HEK293 (cell line): ENCODE data around the gene FXYD4.

Experiments
- AEBP2 ChIP-seq: fragments of 450-650 bp; formaldehyde crosslinking; IDR thresholded peaks from 2 replicates; pipeline ENCODE4 v1.5.1; 2016; ENCODE audit warnings: missing biosample characterization, missing genetic modification characterization, borderline replicate concordance
- EGR2 ChIP-seq: fragments of 450-650 bp; formaldehyde crosslinking; IDR thresholded peaks from 2 replicates; pipeline ENCODE4 v1.5.1; 2016; ENCODE audit warnings: low read depth, missing biosample characterization, missing genetic modification characterization
- GFI1B ChIP-seq: fragments of 450-650 bp; formaldehyde crosslinking; IDR thresholded peaks from 2 replicates; pipeline ENCODE4 v1.5.1; 2016; ENCODE audit warnings: missing biosample characterization, missing genetic modification characterization
- GLI4 ChIP-seq: fragments of 450-650 bp; formaldehyde crosslinking; IDR thresholded peaks from 2 replicates; pipeline ENCODE4 v1.5.1; 2016; ENCODE audit warnings: missing biosample characterization, missing genetic modification characterization
- GLIS2 ChIP-seq: fragments of 450-650 bp; formaldehyde crosslinking; IDR thresholded peaks from 2 replicates; pipeline ENCODE4 v1.5.1; 2016; ENCODE audit warnings: missing biosample characterization, missing genetic modification characterization
- KLF9 ChIP-seq: fragments of 450-650 bp; formaldehyde crosslinking; IDR thresholded peaks from 2 replicates; pipeline ENCODE4 v1.5.1; 2016; ENCODE audit warnings: missing biosample characterization, missing genetic modification characterization, low read depth
- PRDM10 ChIP-seq: fragments of 450-650 bp; formaldehyde crosslinking; IDR thresholded peaks from 2 replicates; pipeline ENCODE4 v1.5.1; 2016; ENCODE audit warnings: missing biosample characterization, missing genetic modification characterization
- SCRT1 ChIP-seq: fragments of 450-650 bp; formaldehyde crosslinking; IDR thresholded peaks from 2 replicates; pipeline ENCODE4 v1.5.1; 2016; ENCODE audit warnings: missing biosample characterization, missing genetic modification characterization, borderline replicate concordance
- SCRT2 ChIP-seq: fragments of 450-650 bp; formaldehyde crosslinking; IDR thresholded peaks from 2 replicates; pipeline ENCODE4 v1.5.1; 2016; ENCODE audit warnings: missing biosample characterization, missing genetic modification characterization
- SETDB1 ChIP-seq: IDR thresholded peaks from one replicate; pipeline ENCODE4 v1.6.1; 2017; ENCODE audit warnings: mild to moderate bottlenecking, low read length, moderate library complexity, mixed read lengths; ENCODE audit not compliant: insufficient read length
- SP7 ChIP-seq: fragments of 450-650 bp; formaldehyde crosslinking; IDR thresholded peaks from 2 replicates; pipeline ENCODE4 v1.5.1; 2016; ENCODE audit warnings: missing biosample characterization, missing genetic modification characterization
- TRIM28 ChIP-seq: IDR thresholded peaks from 2 replicates; pipeline ENCODE4 v1.6.1; 2011; ENCODE audit warnings: low read length, control low read depth, borderline replicate concordance
- WT1 ChIP-seq: fragments of 450-650 bp; formaldehyde crosslinking; IDR thresholded peaks from 2 replicates; pipeline ENCODE4 v1.5.1; 2016; ENCODE audit warnings: missing biosample characterization, missing genetic modification characterization
- ZBTB17 ChIP-seq: fragments of 450-650 bp; formaldehyde crosslinking; IDR thresholded peaks from 2 replicates; pipeline ENCODE4 v1.5.1; 2016; ENCODE audit warnings: missing biosample characterization, missing genetic modification characterization
- ZBTB21 ChIP-seq: fragments of 450-650 bp; formaldehyde crosslinking; IDR thresholded peaks from 2 replicates; pipeline ENCODE4 v1.5.1; 2017; ENCODE audit warnings: missing biosample characterization, missing genetic modification characterization
- ZBTB49 ChIP-seq: fragments of 450-650 bp; formaldehyde crosslinking; IDR thresholded peaks from 2 replicates; pipeline ENCODE4 v1.5.1; 2016; ENCODE audit warnings: missing biosample characterization, missing genetic modification characterization, low read depth
- ZEB2 ChIP-seq: fragments of 450-650 bp; formaldehyde crosslinking; IDR thresholded peaks from 2 replicates; pipeline ENCODE4 v1.5.1; 2016; ENCODE audit warnings: missing biosample characterization, missing genetic modification characterization
- ZIC2 ChIP-seq: fragments of 450-650 bp; formaldehyde crosslinking; IDR thresholded peaks from 2 replicates; pipeline ENCODE4 v1.5.1; 2016; ENCODE audit warnings: missing biosample characterization, missing genetic modification characterization
- ZNF112 ChIP-seq: fragments of 450-650 bp; formaldehyde crosslinking; IDR thresholded peaks from 2 replicates; pipeline ENCODE4 v1.5.0; 2017; ENCODE audit warnings: missing biosample characterization, missing genetic modification characterization
- ZNF138 ChIP-seq: fragments of 450-650 bp; formaldehyde crosslinking; IDR thresholded peaks from 2 replicates; pipeline ENCODE4 v1.5.1; 2016; ENCODE audit warnings: missing biosample characterization, missing genetic modification characterization, borderline replicate concordance
- ZNF140 ChIP-seq: fragments of 450-650 bp; formaldehyde crosslinking; IDR thresholded peaks from 2 replicates; pipeline ENCODE4 v1.5.1; 2016; ENCODE audit warnings: missing biosample characterization, missing genetic modification characterization
- ZNF174 ChIP-seq: fragments of 450-650 bp; formaldehyde crosslinking; IDR thresholded peaks from 2 replicates; pipeline ENCODE4 v1.5.0; 2017; ENCODE audit warnings: missing biosample characterization, mild to moderate bottlenecking, missing genetic modification characterization
- ZNF23 ChIP-seq: fragments of 450-650 bp; formaldehyde crosslinking; IDR thresholded peaks from 2 replicates; pipeline ENCODE4 v1.5.1; 2016; ENCODE audit warnings: missing biosample characterization, missing genetic modification characterization, borderline replicate concordance
- ZNF24 ChIP-seq: fragments of 450-650 bp; formaldehyde crosslinking; IDR thresholded peaks from 2 replicates; pipeline ENCODE4 v1.5.1; 2016; ENCODE audit warnings: missing biosample characterization, missing genetic modification characterization
- ZNF341 ChIP-seq: fragments of 450-650 bp; formaldehyde crosslinking; IDR thresholded peaks from 2 replicates; pipeline ENCODE4; 2016; ENCODE audit warnings: low read depth, missing biosample characterization, missing genetic modification characterization
- ZNF354C ChIP-seq: fragments of 450-650 bp; formaldehyde crosslinking; IDR thresholded peaks from 2 replicates; pipeline ENCODE4 v1.5.1; 2016; ENCODE audit warnings: missing biosample characterization, missing genetic modification characterization, low read depth, borderline replicate concordance
- ZNF423 ChIP-seq: fragments of 450-650 bp; formaldehyde crosslinking; IDR thresholded peaks from 2 replicates; pipeline ENCODE4 v1.5.1; 2016; ENCODE audit warnings: missing biosample characterization, missing genetic modification characterization
- ZNF449 ChIP-seq: fragments of 450-650 bp; formaldehyde crosslinking; IDR thresholded peaks from 2 replicates; pipeline ENCODE4 v1.5.1; 2017; ENCODE audit warnings: missing biosample characterization, mild to moderate bottlenecking, missing genetic modification characterization, moderate library complexity
- ZNF654 ChIP-seq: fragments of 450-650 bp; formaldehyde crosslinking; IDR thresholded peaks from 2 replicates; pipeline ENCODE4 v1.5.1; 2016; ENCODE audit warnings: low read depth, missing biosample characterization, missing genetic modification characterization
- ZNF776 ChIP-seq: fragments of 450-650 bp; formaldehyde crosslinking; IDR thresholded peaks from 2 replicates; pipeline ENCODE4 v1.5.0; 2017; ENCODE audit warnings: missing biosample characterization, missing genetic modification characterization, borderline replicate concordance
- ZNF777 ChIP-seq: fragments of 450-650 bp; formaldehyde crosslinking; IDR thresholded peaks from 2 replicates; pipeline ENCODE4 v1.5.1; 2017; ENCODE audit warnings: missing biosample characterization, missing genetic modification characterization, borderline replicate concordance
- ZSCAN30 ChIP-seq: fragments of 450-650 bp; IDR thresholded peaks from 2 replicates; pipeline ENCODE4 v1.5.1; 2018; ENCODE audit warnings: missing biosample characterization, mild to moderate bottlenecking, missing genetic modification characterization, moderate library complexity

The FXYD4 gene

GRCh38 chr10:43403911-43404703 lies 32.7 kb downstream of the FXYD4 start (continued):
- peak; percentile 49 for TF ChIP-seq PRDM10 (tag by site-specific recombination)
- TF ChIP-seq ZNF654 (tag by site-specific recombination): no peak
- TF ChIP-seq ZNF112 (tag by site-specific recombination): no peak
- TF ChIP-seq SETDB1: no peak
- 0 out of 2 replicates have a peak, but pooled peaks have one; percentile 26 for TF ChIP-seq ZIC2 (tag by site-specific recombination)
- TF ChIP-seq TRIM28: no peak
- no peak for TF ChIP-seq ZBTB49 (tag by site-specific recombination)
- TF ChIP-seq ZNF138: no peak
- TF ChIP-seq ZNF777 (tag by site-specific recombination): no peak
- no peak for TF ChIP-seq ZNF174 (tag by site-specific recombination)
- TF ChIP-seq ZBTB17 (tag by site-specific recombination): peak; percentile 59
- TF ChIP-seq SP7 (tag by site-specific recombination): peak; percentile 69
- no peak for TF ChIP-seq SCRT1 (tag by site-specific recombination)
- TF ChIP-seq ZNF354C (tag by site-specific recombination): no peak
- TF ChIP-seq SCRT2 (tag by site-specific recombination): no peak
- TF ChIP-seq ZNF24 (tag by site-specific recombination): no peak
- no peak for TF ChIP-seq ZNF140 (tag by site-specific recombination)
- TF ChIP-seq ZBTB21 (tag by site-specific recombination): no peak
- TF ChIP-seq ZNF23 (tag by site-specific recombination): no peak
- peak; percentile 28; the same call in 1 of the 2 replicates for TF ChIP-seq EGR2
- TF ChIP-seq ZNF341 (tag by site-specific recombination): no peak
- peak; percentile 76 for TF ChIP-seq GLIS2 (tag by site-specific recombination)
- TF ChIP-seq ZNF449 (tag by site-specific recombination): peak; percentile 92
- TF ChIP-seq KLF9 (tag by site-specific recombination): peak; percentile 86
- TF ChIP-seq ZNF423 (tag by site-specific recombination): no peak
- TF ChIP-seq ZNF776 (tag by site-specific recombination): no peak
- TF ChIP-seq ZSCAN30 (tag by site-specific recombination): no peak
- no peak for TF ChIP-seq GLI4
- TF ChIP-seq GFI1B (tag by site-specific recombination): no peak
- TF ChIP-seq WT1 (tag by site-specific recombination): 0 out of 2 replicates have a peak, but pooled peaks have one; percentile 10
- TF ChIP-seq ZEB2 (tag by site-specific recombination): 0 out of 2 replicates have a peak, but pooled peaks have one; percentile 37
- TF ChIP-seq AEBP2 (tag by site-specific recombination): no peak
